ENCODE measurements around the gene DRC1.

The DRC1 gene

DNA sequence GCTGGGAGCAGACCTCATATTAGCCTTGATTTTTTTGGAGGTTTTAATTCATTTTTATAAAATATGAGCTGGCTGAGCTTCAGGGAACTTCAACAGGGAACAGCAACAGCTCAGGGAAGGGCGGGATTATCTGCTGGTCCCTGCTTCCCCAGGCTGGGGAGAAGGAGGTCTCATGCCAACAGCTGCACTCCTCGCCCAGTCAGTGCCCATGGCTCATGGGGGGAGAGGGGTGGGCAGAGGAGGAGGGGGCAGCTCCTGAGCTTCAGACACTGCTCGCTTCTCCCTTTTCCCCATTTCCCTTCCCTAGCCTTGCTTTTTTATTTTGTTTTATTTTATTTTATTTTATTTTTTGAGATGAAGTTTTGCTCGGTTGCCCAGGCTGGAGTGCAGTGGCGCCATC, 76.6 kb downstream of the DRC1 start:
- Histone ChIP-seq H3K4me2 (ENCODE audit: low read length) (no peak overlapping the region), H4K20me1 (ENCODE audit: control insufficient read depth, insufficient read depth, low read depth, low read length) (no peaks in the 10 kb centered on the region), H3K4me3 (ENCODE audit: low read length) (no peak overlapping the region), H3K27ac (ENCODE audit: low read depth, low read length) (no peak overlapping the region), H3F3A (ENCODE audit: control insufficient read depth, insufficient read depth) (no peaks in the 10 kb centered on the region), H3K4me1 (ENCODE audit: control insufficient read depth, low read length) (no peaks in the 10 kb centered on the region), H3K36me3 (ENCODE audit: control insufficient read depth, low read length) (no peaks in the 10 kb centered on the region), H3K27me3 (ENCODE audit: control insufficient read depth, low read length) (no peaks in the 10 kb centered on the region), H3K9me2 (replicated peaks; ENCODE audit: control insufficient read depth, low read length) (no peaks in the 10 kb centered on the region), H3K9me3 (ENCODE audit: control insufficient read depth, insufficient read depth, low read length) (no peaks in the 10 kb centered on the region), H3K79me2 (ENCODE audit: control insufficient read depth, low read length) (no peaks in the 10 kb centered on the region)
- TF ChIP-seq, protein P1, sequence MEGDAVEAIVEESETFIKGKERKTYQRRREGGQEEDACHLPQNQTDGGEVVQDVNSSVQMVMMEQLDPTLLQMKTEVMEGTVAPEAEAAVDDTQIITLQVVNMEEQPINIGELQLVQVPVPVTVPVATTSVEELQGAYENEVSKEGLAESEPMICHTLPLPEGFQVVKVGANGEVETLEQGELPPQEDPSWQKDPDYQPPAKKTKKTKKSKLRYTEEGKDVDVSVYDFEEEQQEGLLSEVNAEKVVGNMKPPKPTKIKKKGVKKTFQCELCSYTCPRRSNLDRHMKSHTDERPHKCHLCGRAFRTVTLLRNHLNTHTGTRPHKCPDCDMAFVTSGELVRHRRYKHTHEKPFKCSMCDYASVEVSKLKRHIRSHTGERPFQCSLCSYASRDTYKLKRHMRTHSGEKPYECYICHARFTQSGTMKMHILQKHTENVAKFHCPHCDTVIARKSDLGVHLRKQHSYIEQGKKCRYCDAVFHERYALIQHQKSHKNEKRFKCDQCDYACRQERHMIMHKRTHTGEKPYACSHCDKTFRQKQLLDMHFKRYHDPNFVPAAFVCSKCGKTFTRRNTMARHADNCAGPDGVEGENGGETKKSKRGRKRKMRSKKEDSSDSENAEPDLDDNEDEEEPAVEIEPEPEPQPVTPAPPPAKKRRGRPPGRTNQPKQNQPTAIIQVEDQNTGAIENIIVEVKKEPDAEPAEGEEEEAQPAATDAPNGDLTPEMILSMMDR (IDR thresholded peaks at IDR 0.05; ENCODE audit: low read depth, low read length, poor library complexity, severe bottlenecking): no peak
- no peak for TF ChIP-seq EZH2phosphoT487 (IDR thresholded peaks at IDR 0.05; ENCODE audit: borderline replicate concordance, low read length)

DNA sequence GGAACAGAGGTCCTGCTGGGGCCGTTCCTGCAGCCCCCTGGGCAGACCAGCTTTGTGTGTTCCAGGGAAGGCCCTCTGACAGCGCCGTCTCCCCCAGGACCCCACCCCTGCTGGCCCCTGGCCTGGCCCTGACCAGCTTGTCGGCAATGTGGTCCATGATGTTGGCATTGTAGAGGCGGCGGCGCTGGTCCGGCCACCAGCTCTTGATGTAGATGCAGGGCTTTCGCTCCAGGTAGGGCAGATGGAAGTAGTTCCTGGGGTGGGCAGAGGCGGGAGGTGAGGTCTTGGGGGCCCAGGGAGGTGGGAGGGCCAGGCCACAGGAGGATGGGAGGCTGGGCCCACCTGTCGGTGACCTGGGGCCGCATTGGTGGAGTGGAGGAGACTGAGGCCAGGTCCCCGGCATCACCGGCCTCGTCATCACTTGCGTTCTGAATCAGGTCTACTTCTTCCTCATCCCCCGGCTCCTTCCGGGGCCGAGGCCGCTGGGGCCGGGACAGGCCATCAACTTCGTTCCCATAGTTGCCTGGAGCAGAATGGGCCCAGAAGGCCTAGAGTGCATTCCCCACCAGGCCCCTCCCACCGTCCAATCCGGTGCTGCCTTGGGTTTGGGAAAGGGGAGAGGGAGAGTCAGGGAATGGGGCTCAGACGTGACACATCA, 77.5 kb downstream of the DRC1 start:
- Histone ChIP-seq H3K4me1 (ENCODE audit: control insufficient read depth, low read length) (no peaks in the 10 kb centered on the region), H3K4me2 (ENCODE audit: low read length) (no peak overlapping the region), H3F3A (ENCODE audit: control insufficient read depth, insufficient read depth) (no peaks in the 10 kb centered on the region), H3K79me2 (ENCODE audit: control insufficient read depth, low read length) (no peaks in the 10 kb centered on the region), H3K27ac (ENCODE audit: low read depth, low read length) (no peak overlapping the region), H3K9me2 (replicated peaks; ENCODE audit: control insufficient read depth, low read length) (no peaks in the 10 kb centered on the region), H4K20me1 (ENCODE audit: control insufficient read depth, insufficient read depth, low read depth, low read length) (no peaks in the 10 kb centered on the region), H3K27me3 (ENCODE audit: control insufficient read depth, low read length) (no peaks in the 10 kb centered on the region), H3K36me3 (ENCODE audit: control insufficient read depth, low read length) (no peaks in the 10 kb centered on the region), H3K9me3 (ENCODE audit: control insufficient read depth, insufficient read depth, low read length) (no peaks in the 10 kb centered on the region), H3K4me3 (ENCODE audit: low read length) (no peak overlapping the region)
- TF ChIP-seq, protein P1 (IDR thresholded peaks at IDR 0.05; ENCODE audit: low read depth, low read length, poor library complexity, severe bottlenecking): no peak
- TF ChIP-seq EZH2phosphoT487 (IDR thresholded peaks at IDR 0.05; ENCODE audit: borderline replicate concordance, low read length): no peak

DNA sequence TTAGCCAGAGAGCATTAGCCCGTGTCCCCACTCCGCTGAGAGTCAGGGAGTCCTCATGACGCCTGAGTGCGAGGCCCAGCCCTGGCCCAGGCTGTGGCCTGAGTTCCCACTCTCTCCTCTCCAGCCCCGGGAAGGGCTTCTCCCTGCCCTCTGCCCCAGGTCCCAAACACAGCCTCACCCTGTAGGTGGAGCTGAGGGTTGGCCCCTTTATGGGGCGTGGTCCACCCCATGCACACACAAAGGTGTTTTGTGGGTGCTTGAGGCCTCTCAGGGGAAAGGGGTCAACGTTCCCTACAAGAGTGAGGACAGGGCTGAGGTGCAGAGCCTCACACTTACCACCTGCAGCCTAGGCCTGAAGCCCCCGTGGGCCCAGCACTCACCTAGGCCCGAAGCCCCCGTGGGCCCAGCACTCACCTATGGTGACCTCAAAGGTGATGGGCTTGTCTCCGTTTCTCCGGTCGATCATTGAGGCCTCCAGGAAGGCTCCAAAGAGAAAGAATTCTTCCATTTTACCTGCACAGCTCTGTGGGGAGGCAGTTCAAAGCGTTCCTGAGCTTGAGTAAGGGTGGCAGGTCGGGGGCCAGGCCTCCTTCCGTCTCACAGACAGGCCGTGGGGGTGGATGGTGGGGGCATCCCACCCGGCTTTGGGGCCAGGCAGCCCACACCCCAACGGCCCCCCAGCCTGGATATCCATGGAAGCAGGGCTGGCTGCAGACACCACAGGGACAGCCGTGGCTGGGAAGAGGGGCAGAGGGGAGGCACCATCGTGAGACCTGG, 78.3 kb downstream of the DRC1 start:
- H3F3A ChIP-seq (ENCODE audit: control insufficient read depth, insufficient read depth): no peaks in the 10 kb centered on the region
- no peaks in the 10 kb centered on the region for H4K20me1 ChIP-seq (ENCODE audit: control insufficient read depth, insufficient read depth, low read depth, low read length)
- no peaks in the 10 kb centered on the region for H3K9me2 ChIP-seq (replicated peaks; ENCODE audit: control insufficient read depth, low read length)
- H3K36me3 ChIP-seq (ENCODE audit: control insufficient read depth, low read length): no peaks in the 10 kb centered on the region
- no peaks in the 10 kb centered on the region for H3K9me3 ChIP-seq (ENCODE audit: control insufficient read depth, insufficient read depth, low read length)
- TF ChIP-seq, protein P1 (IDR thresholded peaks at IDR 0.05; ENCODE audit: low read depth, low read length, poor library complexity, severe bottlenecking): no peak
- TF ChIP-seq EZH2phosphoT487 (IDR thresholded peaks at IDR 0.05; ENCODE audit: borderline replicate concordance, low read length): no peak
- H3K79me2 ChIP-seq (ENCODE audit: control insufficient read depth, low read length): no peaks in the 10 kb centered on the region
- no peaks in the 10 kb centered on the region for H3K27me3 ChIP-seq (ENCODE audit: control insufficient read depth, low read length)
- H3K4me3 ChIP-seq (ENCODE audit: low read length): no peak overlapping the region
- no peaks in the 10 kb centered on the region for H3K4me1 ChIP-seq (ENCODE audit: control insufficient read depth, low read length)
- no peak overlapping the region for H3K27ac ChIP-seq (ENCODE audit: low read depth, low read length)
- H3K4me2 ChIP-seq (ENCODE audit: low read length): no peak overlapping the region

Measured in DOHH2 (cell line).